Hypothalamus (tissue), 51 donors: Measurements from ENCODE around the gene WDR26.
A peak's percentile ranks its signal among the peaks of the same experiment; 100 is the strongest.
"Not testable (repeated sequence)": the region's sequence is repeated elsewhere in the genome, so short reads cannot be mapped to it uniquely, and the experiment has no call there.

ENCODE experiments used
- DNase-seq, 51 donors: peaks; one replicate each; lab custom pipeline; 2025; lab: John Stamatoyannopoulos, UW

Gene WDR26

GRCh38 chr1:224435318-224435763, 744 bp upstream of the WDR26 start:
- peak in 1 of 51 donors; percentile 49 for DNase-seq

- DNase-seq = peak in 34 of 51 donors; percentile 25 to 82 (median 62)
These were observed 610 bp downstream of the WDR26 start for GRCh38 chr1:224433701-224434672.

- peak in 12 of 51 donors; percentile 16 to 66 (median 38) for DNase-seq
These were observed 1.4 kb downstream of the WDR26 start for GRCh38 chr1:224433041-224433691.

GRCh38 chr1:224432672-224433040, 1.9 kb downstream of the WDR26 start:
- peak in 4 of 51 donors; percentile 11 to 58 (median 35) for DNase-seq

- DNase-seq = peak in 1 of 51 donors; percentile 43
These were observed 2.5 kb downstream of the WDR26 start for GRCh38 chr1:224432146-224432545.

- DNase-seq = peak in 1 of 51 donors; percentile 13
These were observed 2.9 kb downstream of the WDR26 start for GRCh38 chr1:224431726-224432125.

GRCh38 chr1:224430511-224431113, 4.0 kb downstream of the WDR26 start:
- DNase-seq = peak in 1 of 51 donors; percentile 1

GRCh38 chr1:224429616-224430326, 4.8 kb downstream of the WDR26 start:
- no peak for DNase-seq

- DNase-seq = not testable (repeated sequence)
These were observed 5.9 kb downstream of the WDR26 start for GRCh38 chr1:224428713-224429112.

- no peak for DNase-seq
These were observed 7.3 kb downstream of the WDR26 start for GRCh38 chr1:224427346-224427745.

GRCh38 chr1:224426869-224427268, 7.7 kb downstream of the WDR26 start:
- not testable (repeated sequence) for DNase-seq

- DNase-seq = no peak
These were observed 9.2 kb downstream of the WDR26 start for GRCh38 chr1:224425279-224425884.

GRCh38 chr1:224420106-224420505, 14.5 kb downstream of the WDR26 start:
- no peak for DNase-seq

- no peak for DNase-seq
These were observed 22.8 kb downstream of the WDR26 start for GRCh38 chr1:224411766-224412165.

- DNase-seq = no peak
These were observed 26.4 kb downstream of the WDR26 start for GRCh38 chr1:224408294-224408590.

GRCh38 chr1:224407571-224408293, 26.9 kb downstream of the WDR26 start:
- no peak for DNase-seq

- no peak for DNase-seq
These were observed 28.4 kb downstream of the WDR26 start for GRCh38 chr1:224406216-224406615.

- no peak for DNase-seq
These were observed 29.0 kb downstream of the WDR26 start for GRCh38 chr1:224405604-224405970.

GRCh38 chr1:224404916-224405603, 29.5 kb downstream of the WDR26 start:
- no peak for DNase-seq
